ENCODE measurements around the gene CHCHD6.

DNA sequence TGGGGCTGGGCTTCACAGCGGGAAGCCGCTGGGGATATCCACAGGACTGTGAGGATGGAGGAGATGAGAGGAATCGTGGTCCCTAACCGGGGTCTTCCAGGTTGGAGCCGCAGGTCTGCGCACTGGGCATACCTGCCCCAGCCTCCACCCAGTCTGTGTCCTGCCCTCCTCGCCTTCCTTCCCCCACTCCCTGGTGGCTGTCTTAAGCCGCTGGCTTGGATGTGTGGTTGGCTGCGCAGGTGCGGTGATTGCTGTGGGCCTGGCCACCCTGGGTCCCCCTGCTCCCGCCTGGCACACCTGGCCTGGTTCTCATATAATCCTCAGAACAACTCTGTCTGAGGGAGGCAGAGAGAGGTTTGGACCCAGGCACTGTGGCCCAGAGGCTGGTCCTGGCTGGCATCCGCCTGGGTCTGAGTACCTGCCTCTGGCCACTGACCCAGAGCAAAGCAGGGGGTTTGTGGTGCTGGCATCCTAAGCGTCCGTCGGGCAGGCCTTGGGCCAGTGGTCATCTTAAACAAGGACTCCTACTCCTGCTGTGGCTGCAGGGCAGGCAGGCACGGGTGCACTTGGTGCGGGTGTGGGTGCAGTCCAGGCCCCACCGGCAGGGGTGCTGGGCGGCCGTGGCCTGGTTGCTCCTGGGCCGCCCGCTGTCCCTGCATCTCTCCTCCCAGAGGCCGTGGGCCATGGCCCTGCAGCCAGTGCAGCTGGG, 297.6 kb downstream of the CHCHD6 start:
- TF ChIP-seq, protein P1, sequence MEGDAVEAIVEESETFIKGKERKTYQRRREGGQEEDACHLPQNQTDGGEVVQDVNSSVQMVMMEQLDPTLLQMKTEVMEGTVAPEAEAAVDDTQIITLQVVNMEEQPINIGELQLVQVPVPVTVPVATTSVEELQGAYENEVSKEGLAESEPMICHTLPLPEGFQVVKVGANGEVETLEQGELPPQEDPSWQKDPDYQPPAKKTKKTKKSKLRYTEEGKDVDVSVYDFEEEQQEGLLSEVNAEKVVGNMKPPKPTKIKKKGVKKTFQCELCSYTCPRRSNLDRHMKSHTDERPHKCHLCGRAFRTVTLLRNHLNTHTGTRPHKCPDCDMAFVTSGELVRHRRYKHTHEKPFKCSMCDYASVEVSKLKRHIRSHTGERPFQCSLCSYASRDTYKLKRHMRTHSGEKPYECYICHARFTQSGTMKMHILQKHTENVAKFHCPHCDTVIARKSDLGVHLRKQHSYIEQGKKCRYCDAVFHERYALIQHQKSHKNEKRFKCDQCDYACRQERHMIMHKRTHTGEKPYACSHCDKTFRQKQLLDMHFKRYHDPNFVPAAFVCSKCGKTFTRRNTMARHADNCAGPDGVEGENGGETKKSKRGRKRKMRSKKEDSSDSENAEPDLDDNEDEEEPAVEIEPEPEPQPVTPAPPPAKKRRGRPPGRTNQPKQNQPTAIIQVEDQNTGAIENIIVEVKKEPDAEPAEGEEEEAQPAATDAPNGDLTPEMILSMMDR (IDR thresholded peaks at IDR 0.05), result no peak
- no peak for TF ChIP-seq POLR2A (IDR thresholded peaks at IDR 0.05)

Measured in right lobe of liver (tissue), 4 donors.